SH-SY5Y (cell line): ENCODE results near the gene GRAMD2B.

Experiments
- GATA2 ChIP-seq: IDR thresholded peaks from 2 replicates; pipeline ENCODE4 v1.6.1; 2011; ENCODE audit warnings: mild to moderate bottlenecking, low read depth, low read length
- GATA3 ChIP-seq: IDR thresholded peaks from 2 replicates; pipeline ENCODE4 v1.6.1; 2011; ENCODE audit warnings: low read depth, mild to moderate bottlenecking, low read length, moderate library complexity

DNA sequence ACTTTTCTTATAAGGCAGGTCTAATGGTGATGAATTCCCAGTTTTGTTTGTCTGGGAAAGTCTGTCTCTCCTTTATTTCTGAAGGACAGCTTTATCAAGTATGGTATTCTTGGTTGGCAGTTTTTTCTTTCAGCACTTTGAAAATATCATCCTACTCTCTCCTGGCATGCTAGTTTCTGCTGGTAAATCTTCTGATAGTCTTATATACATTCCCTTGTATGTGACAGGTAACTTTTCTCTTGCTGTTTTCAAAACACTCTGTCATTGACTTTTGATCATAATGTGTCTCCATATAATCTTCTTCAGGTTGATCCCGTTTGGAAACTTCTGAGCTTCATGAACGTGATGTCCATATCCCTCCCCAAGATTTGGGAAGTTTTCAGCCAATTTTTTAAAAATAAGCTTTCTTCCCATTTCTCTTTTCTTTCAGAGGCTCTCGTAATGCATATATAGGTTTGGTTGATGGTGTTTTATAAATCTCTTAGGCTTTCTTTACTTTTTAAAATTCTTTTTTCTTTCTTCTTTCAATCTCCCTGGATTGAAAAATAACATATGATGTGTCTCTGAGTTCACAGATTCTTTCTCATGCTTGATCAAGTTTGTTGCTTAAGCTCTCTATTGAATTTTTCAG, 22.5 kb upstream of the GRAMD2B start:
- TF ChIP-seq GATA3 (no peak), GATA2 (no peak)
